SKM-1 (cell line): ENCODE results near the gene HOMER1.
A peak's percentile ranks its signal among the peaks of the same experiment; 100 is the strongest.
"Not testable (repeated sequence)": the region's sequence is repeated elsewhere in the genome, so short reads cannot be mapped to it uniquely, and the experiment has no call there.

Experiments used
- DNase-seq: peaks from one replicate; lab custom pipeline; 2025; ENCODE audit not compliant: unreplicated experiment; lab: John Stamatoyannopoulos, UW

Gene HOMER1

GRCh38 chr5:79518718-79519117 lies 4.8 kb upstream of the HOMER1 start:
- no peak for DNase-seq

DNA sequence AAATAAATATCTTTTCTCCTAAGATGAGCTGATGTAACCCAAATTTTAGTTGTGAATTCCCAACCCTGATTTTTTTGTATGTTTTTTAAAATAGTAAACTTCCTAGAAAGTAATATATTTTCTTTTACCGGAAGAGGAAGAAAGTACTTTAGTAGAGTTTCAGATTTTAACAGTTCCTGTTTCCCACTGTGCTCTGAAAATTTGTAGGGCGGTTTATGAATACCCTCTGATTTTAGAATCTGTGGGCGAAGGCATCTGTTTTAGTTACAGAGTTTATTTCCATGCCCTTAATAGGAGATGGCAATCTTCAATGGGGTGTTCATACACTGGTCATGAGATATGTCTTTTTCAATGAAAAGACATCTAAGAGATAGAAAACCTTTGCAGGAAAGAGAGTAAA lies 3.7 kb upstream of the HOMER1 start:
- no peak for DNase-seq

DNA sequence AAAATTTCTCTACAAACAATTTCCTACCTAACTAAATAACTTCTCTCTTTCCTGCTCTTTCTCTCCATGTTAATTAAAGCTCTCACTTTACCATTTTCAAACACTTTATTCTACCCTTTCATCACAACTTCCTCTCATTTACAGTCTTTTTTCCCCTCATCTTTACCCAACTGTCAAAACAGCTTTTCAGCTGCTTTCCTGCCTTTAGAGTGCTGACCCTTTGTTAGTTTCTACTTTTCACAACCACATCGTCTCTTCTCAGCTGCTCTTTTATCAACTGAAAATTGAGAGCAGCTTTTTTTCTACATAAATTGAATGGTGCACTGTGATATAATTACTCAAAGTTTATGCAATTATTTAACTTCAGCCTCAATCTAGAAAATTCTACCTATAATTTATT lies 3.1 kb upstream of the HOMER1 start:
- no peak for DNase-seq

DNA sequence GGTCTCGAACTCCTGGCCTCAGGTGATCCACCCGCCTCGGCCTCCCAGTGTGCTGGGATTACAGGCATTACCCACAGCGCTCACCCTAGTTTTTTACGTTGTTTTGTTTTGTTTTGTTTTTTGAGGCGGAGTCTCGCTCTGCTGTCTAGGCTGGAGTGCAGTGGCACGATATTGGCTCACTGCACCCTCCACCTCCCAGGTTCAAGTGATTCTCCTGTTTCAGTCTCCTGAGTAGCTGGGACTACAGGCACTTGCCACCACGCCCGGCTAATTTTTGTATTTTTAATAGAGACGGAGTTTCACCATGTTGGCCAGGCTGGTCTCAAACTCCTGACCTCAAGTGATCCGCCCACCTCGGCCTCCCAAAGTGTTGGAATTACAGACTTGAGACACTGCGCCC lies 2.4 kb upstream of the HOMER1 start:
- not testable (repeated sequence) for DNase-seq

DNA sequence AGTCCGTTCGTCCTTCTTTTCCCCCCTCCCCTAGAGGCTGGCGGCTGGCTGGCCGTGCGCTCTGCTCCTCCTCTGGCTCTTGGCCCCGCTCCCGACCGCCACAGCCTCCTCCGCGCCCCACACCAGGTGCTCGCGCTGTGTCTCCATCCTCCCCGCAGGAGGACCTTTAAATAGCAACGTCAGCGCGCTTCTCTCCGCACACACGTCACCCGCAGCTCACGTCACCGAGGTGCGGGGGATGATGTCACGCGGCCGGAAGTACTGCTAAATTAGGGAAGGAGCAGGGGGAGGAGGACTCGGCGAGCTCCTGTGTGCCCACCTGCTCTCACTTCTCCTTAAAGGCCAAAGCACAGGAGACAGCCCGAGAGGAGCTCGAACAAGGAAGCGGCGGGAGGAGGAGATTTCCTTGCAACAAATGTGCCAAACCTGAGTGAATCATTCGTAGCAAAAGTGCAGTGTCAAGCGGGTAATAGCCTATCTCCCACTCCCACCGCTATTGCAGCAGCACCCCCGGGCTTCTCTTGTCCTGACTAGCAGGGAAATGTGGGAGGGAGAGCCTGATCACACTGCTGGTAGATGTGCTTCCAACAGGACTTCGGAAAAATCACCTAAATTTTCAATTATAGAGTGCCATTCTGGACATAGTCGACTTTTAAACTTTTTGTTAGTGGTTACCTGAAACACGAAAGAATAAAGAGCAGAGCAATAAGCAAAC lies 614 bp upstream of the HOMER1 start:
- DNase-seq: peak; percentile 91

DNA sequence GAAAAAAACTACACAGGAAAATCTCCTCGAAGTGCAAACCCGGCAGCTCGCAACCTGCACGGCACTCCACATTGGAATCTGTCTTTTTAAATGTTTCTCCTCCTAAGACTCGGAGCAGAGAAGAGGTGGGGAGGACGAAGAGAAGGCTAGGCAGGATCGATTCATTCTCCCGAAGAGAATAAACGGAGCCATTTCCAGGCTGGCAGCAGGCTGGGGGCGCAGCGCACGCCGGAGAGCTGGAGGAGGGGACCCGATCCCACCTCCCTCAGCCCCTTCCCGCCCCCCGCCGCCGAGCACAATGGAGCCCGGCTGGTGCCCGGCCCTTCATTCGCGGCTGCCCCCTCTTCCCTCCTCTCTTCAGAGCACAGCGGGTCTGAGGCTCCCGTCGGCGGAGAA lies 628 bp downstream of the HOMER1 start:
- no peak for DNase-seq

- DNase-seq: no peak
Observed at GRCh38 chr5:79512471-79513307, 1.2 kb downstream of the HOMER1 start.

- DNase-seq: no peak
Observed at GRCh38 chr5:79512049-79512448, 1.9 kb downstream of the HOMER1 start.

GRCh38 chr5:79510638-79511037 lies 3.3 kb downstream of the HOMER1 start:
- DNase-seq: no peak

- no peak for DNase-seq
Observed at GRCh38 chr5:79509244-79509885, 4.6 kb downstream of the HOMER1 start.

GRCh38 chr5:79508794-79509193 lies 5.1 kb downstream of the HOMER1 start:
- DNase-seq: no peak

DNA sequence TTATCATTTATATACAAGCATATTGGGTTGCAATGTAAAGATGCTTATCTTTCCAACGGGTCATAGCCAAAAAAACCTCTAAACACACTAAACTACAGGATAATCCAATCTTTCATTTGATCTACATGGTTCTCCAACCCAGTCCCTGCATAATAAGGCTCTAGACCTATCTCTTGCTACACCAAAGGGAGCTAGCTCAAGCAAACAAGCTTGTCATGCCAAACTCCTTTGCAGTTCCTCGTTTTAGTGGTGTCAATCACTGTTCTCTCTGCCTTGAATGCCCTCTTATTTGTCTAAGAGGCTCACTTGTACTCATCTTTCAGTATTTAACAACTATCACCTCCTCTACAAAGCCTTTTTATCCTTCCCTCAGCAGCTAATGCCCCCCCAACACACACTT lies 5.6 kb downstream of the HOMER1 start:
- DNase-seq: no peak

GRCh38 chr5:79507251-79508205 lies 6.4 kb downstream of the HOMER1 start:
- no peak for DNase-seq

DNA sequence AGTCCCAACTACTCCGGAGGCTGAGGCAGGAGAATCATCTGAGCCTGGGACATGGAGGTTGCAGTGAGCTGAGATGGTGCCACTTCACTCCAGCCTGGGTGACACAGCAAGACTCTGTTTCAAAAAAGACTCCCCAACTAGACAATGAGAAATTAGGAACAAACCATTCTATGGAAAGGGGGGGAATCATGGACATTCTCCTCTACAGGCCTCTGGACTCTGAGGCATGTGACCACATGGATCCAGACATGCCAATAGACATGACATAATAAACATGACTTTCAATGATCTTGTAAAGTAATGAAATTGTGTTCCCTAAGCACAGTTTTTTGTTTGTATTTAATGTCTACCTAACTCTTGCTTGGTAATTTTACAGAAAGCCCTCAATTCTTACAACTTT lies 8.8 kb downstream of the HOMER1 start:
- no peak for DNase-seq

DNA sequence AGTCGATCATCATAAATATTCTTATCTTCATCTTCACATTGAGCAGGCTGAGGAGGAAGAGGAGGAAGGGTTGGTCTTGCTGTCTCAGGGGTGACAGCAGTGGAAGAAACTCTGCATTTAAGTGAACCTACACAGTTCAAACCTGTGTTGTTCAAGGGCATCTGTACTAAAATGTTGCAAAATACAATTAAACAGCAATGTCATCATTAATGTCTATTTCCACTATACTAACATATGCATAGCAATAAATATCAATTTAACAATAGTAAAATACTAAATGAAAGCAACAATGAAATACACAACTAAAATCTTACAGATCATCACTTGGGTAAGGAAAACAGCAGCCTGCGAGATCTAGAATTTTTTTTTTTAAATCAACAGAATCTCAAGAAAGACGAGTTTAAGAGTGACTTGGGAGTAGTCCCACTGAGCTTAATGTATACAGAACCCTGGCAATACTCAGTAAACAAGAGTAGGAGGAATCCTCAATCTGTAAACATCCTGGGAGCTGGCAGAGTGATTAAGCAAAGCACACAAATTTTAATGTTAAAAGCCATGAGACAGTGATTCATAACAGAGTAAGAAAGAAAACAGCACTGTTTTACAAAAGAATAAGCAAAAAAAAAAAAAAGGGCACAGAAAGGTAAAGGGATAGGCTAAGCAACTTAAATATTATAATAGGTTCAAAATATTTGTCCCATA lies 10.0 kb downstream of the HOMER1 start:
- DNase-seq: no peak

DNA sequence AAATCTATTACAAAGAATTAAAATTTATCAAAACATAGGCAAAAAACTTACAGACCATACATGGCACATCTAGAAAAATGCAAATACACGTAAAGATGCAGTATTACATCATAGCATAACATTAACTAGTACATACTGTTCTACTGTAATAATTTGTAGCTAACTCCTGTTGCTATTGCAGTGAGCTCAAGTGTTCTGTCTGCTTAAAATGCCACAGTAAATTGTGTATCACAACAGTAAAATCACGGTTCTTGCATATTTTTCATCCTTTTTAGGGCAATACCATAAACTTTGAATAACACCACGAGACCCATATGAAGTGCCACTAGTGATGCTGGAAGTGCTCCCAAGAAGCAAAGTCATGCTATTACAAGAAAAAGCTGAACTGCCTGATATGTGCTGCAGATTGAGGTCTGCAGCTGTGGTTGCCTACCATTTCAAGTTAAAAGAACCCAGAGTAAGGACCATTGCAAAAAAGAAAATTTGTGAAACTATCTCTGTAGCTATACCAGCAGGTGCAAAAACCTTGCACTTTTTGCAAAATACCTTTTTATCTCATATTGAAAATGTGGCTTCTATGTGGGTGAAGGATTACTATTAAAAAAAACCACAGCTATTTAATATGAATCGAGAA lies 14.2 kb downstream of the HOMER1 start:
- DNase-seq: no peak

DNA sequence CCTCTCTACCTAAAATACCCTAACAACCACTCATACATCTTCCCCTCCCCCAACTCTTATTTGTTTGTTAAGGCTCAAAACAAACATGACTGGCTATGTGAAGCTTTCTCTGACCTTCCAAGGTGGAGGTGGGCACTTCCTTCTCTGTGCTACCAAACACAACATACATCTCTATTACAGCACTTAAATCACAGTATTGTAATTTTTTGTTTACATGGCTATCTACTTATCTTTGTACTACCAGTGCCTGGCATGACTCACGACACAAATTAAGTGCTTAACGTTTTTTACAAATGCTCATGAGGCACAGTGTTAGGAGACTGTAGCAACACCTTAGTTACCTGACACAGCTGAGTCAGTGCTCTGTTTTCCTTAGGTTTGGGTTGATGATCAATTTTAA lies 18.6 kb downstream of the HOMER1 start:
- DNase-seq: no peak

DNA sequence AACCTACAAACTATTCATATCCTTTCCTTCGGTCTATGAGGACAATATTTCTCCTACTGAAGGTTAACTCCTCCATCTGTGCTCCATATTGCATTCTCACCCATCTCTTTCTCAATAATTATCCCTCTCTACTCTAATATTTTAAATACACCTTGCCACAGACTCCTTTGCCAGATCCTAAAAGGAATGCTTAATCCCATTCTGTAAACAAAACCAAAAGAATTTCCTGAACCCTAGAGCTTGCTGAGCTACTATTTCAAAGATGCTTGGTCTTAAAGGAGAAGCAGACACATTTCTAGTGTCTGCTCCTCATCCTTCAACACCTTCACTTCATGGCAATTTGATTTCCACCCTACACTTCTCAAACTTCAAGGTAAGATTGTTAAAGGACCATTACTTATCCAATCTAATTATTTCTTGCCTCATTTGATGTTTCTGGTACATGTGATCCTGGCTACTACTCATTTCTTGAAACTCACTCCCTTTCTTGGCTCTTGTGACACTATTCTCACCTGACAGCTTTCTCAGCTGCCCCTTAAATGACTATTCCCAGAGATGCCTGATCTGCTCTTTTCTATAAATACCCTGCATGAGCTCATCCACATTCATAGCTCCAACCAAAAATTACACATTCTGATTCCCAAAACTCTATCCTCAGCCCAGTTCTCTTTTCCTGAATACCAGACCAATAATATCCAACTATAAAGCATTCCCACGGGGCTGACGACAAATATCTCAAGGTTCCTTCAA lies 20.2 kb downstream of the HOMER1 start:
- DNase-seq: no peak

GRCh38 chr5:79491690-79492317 lies 22.1 kb downstream of the HOMER1 start:
- DNase-seq: no peak
